ENCODE results near the gene CPNE4. TPM values are rescaled to one million over a fixed set of nuclear protein-coding genes. Genes with fewer than 3 reads are reported as not detected.

The CPNE4 gene
- polyA plus RNA-seq, 4 donors = 0.35 to 0.82 (median 0.51) TPM

DNA sequence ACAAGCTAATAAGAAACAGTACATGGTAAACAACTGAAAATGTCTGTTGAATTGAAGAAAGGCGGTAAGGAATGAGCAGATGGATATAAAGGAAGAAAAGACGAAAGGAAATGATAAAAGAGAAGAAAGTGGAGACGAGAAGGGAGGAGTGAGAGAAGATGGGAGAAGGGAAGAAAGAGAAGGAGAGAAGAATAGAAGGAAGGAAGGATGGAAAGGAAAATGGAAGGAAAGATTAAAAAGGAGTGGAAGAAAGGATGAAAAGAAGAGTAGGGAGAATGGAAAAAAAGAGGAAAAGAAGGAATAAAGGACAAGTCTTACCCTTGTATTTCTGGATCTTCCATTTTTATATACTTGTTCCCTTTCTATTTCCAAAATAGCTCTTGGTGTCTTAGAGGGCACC is 17.7 kb downstream of the CPNE4 start:
- DNase-seq (ENCODE audit: low read depth in 4 of 4, low spot score in 2 of 4) = no peak

DNA sequence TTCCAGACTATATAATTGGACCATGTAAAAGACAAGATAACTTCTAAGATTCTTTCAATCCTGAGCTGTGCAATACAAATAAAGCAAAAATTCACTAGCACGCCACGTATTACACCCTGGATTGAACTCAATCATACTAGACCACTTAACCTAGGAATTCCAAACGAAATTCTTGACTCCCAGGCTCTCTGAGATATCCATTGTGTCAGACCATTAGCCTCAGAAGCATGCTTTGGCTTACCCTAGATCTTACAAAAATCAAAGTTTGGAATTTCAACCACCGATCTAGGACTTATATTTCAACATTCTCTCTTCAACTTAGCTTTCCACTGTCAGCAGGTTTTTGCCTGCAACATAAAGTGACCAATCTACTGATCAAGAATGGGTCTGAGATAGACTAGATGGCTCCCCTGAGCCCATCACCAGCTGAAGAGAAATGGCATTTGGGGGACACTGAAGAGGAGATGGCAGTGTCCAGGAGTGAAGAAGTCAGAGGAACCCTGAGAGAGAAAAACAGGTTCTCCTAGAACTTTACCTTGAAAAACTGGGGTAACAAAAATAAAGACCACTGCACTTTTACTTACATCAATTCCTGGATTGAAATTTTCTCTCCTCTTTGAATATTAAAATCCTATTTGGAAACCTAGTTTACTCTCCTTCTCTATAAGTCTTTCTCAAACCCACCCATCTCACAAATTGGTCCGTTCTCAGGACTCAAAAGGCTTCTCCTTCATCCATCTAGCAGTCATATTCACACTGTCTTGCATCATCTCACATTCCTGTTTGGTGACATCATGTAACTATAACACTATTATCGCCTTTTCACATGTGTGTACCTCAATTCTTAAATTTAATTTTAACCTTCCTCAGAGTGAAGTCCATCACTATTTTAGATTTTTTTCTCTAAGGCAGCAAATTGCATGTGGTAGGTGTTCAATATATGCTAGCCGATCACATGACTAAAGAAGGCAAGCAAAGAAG is 18.5 kb downstream of the CPNE4 start:
- no peak for DNase-seq (ENCODE audit: low read depth in 4 of 4, low spot score in 2 of 4)

DNA sequence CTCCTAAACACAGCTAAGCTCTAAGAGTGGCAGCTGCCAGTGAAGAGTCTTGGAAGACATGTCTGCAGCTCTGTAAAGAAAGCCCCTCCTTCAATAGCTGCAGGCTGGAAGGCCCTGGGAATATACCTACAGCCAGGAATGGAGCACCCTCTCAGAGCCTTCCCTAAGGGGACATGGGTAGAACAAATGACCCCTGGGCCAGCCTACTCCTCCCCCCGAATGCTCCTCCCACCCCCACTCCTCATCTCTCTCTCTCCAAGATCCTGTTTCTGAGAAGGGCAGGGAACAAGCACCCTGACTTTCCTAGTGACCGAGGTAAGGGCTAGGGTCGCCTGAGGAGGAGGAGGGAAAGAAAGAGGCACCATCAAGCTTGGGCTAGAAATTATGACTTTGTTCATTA is 20.7 kb downstream of the CPNE4 start:
- DNase-seq (ENCODE audit: low read depth in 4 of 4, low spot score in 2 of 4) = no peak

GRCh38 chr3:132009241-132009640 is 25.6 kb downstream of the CPNE4 start:
- no peak for DNase-seq (ENCODE audit: low read depth in 4 of 4, low spot score in 2 of 4)

DNA sequence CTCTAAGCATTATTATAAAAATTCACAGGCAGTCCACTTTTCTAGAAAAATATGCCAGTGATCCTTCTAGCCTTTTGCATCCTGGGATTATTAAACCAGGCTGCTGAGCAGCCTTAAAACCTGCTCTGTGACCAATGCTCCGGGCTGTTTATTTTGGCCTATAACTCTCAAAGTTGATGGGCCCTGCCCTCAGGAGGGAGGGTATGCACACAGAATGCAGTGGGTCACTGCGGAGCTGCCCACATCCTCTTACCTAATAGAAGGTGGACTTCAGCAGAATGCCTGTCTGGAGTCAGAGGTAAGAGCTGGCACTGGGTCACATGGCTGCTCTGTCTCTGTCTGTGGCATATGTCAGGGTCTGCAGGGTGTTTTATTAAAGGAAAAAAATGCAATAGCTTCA is 26.0 kb downstream of the CPNE4 start:
- DNase-seq (ENCODE audit: low read depth in 4 of 4, low spot score in 2 of 4) = no peak

- DNase-seq (ENCODE audit: low read depth in 4 of 4, low spot score in 2 of 4) = no peak
Measured at GRCh38 chr3:132007617-132008016, 27.2 kb downstream of the CPNE4 start.

- DNase-seq (ENCODE audit: low read depth in 4 of 4, low spot score in 2 of 4) = no peak
Measured at GRCh38 chr3:132006605-132007204, 28.1 kb downstream of the CPNE4 start.

DNA sequence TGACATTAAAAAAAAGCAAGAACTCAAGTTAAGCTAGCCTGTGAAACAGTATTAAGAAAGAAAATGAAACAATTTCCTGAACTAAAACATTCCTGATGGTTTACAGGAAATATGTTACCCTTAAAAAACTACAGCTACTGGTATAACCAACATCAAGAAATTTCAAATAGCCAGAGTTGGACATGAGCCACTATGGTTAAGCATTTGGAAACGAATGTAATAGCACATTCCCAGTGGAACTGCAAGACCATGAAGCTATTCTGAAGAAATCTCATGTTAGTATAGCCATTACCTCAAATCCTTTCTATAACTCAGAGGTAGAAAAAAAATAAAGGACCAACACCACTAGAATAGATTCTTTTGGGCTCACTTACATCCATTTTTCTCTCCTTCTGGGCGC is 30.2 kb downstream of the CPNE4 start:
- DNase-seq (ENCODE audit: low read depth in 4 of 4, low spot score in 2 of 4) = no peak

- no peak for DNase-seq (ENCODE audit: low read depth in 4 of 4, low spot score in 2 of 4)
Measured at GRCh38 chr3:132003685-132004084, 31.1 kb downstream of the CPNE4 start.

GRCh38 chr3:132001999-132002398 is 32.8 kb downstream of the CPNE4 start:
- DNase-seq (ENCODE audit: low read depth in 4 of 4, low spot score in 2 of 4) = no peak

DNA sequence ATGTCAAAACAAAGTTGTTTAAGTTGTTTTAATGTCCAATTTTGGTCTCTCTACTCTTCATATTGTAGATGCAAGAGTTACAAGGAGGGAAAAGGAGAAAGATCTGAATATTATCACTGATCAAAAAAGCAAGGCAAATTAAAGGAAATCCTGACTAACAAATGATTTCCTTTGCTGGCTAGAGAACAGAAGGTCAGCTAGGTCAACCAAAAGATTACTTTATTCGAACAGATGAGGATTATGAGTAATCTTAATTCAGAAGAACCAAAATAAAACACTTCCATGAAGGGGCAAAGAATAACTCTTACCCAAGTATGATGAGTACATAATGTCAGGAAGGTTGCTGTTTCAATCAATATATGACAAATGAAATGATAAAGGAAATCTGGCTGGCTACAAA is 33.8 kb downstream of the CPNE4 start:
- DNase-seq (ENCODE audit: low read depth in 4 of 4, low spot score in 2 of 4) = no peak

DNA sequence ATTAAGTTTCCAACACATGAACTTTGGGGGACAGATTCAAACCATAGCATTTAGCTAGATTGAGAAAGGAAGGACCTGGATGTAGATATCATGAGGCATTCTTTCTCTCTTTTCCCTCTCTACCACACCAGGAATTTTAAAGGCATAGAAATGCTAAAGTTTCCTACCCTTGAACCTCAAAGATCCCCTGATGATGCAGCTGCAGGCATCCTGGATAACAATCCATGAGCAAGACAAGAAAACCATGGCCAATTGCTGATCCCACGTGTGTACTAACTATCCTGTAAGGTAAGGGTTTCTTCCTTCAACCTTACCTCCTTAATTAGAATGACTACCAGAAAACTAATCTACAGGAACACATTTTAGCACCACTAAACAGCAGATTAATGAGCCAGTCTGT is 36.8 kb downstream of the CPNE4 start:
- DNase-seq (ENCODE audit: low read depth in 4 of 4, low spot score in 2 of 4) = no peak

GRCh38 chr3:131995891-131996290 is 38.9 kb downstream of the CPNE4 start:
- DNase-seq (ENCODE audit: low read depth in 4 of 4, low spot score in 2 of 4) = no peak

GRCh38 chr3:131989318-131989717 is 45.5 kb downstream of the CPNE4 start:
- DNase-seq (ENCODE audit: low read depth in 4 of 4, low spot score in 2 of 4) = no peak

DNA sequence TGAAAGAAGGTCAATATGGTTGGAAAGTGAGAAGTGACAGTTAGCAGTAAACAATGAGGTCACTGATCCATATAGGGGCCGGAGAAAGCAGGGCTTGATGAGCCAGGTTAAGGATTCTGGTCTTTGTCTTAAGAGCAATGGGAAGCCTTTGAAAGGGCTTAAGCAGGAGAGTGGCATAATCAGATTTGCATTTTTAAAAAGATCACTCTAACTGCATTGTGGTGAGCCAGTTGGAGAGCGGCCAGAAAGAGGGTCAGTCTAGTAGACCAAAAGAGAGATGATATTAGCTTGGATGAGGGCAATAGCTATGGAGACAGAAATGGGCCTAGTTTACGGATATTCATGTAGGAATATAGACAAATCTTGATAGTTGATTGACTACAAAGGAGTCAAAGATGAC is 46.6 kb downstream of the CPNE4 start:
- no peak for DNase-seq (ENCODE audit: low read depth in 4 of 4, low spot score in 2 of 4)

DNA sequence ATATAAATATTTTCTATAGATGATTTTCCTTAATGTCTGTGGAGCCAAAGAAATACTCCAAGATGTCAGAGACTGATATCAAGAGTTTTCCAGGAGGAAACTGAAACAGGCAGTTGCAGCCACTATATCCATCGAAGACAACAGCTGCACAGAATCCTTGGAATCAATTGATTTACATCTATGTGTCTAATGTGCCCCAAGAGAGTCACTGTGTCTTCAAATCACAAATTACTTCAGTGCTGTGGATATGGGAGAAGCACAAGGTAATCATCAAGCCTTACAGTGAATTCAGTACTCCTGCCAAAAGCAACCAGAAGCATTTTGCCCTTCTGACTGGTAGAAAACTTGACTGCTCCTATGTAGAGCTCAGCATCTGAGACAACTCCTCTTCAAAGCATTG is 51.1 kb downstream of the CPNE4 start:
- DNase-seq (ENCODE audit: low read depth in 4 of 4, low spot score in 2 of 4) = no peak

DNA sequence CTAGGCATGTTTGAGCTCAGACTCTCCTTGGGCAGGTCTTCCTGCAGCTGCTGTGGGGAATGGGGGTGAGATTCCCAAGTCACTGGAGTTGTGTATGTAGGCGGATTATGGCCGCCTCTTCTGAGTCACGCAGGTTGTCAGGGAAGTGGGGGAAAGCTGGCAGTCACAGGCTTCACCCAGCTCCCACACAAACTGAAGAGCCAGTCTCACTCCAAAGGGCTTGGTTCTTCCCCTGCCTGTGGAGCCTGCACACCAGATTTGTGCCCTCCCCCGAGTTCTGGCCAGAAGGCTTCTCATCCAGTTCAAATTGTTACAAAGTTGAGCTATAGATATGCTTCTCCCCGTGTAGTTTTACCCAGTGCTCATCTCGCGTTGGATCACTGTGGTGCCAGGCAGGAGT is 53.5 kb downstream of the CPNE4 start:
- DNase-seq (ENCODE audit: low read depth in 4 of 4, low spot score in 2 of 4) = no peak

DNA sequence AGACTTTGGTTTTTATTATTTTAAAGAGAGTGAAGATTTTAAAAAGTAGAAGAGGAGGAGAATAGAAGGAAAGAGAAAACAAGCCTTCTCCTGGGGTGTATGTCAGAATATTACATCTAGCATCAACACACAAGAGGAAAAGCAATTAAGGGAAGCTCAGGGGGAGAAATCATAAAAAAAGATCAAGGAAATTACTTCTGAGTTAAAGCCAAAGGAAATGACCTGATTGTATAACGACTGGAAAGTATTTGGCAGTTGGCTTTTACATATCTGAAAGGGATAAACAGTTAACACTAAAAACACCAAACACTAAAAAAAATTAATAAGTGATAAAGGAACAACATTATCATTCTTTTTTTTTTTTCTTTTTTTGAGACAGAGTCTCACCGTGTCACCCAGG is 58.4 kb downstream of the CPNE4 start:
- DNase-seq (ENCODE audit: low read depth in 4 of 4, low spot score in 2 of 4) = no peak

DNA sequence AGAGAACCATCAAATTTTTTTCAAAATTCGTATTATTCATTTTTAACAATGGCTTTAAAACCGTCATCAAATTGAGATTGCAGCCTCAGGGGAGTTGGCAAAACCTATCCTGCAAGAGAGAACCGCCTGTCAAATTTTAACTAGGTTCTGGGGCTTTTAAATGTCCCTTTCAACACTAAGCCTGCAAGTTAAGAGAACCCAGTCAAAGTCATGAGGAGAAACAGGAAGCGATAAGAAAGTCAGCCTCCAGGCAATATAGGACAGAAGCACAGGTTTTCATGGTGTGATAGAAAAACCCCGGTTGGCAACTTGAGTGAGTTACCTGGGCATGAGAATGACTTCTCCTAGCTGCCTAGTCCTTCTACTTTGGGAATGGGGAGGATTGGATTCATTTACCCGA is 59.8 kb downstream of the CPNE4 start:
- no peak for DNase-seq (ENCODE audit: low read depth in 4 of 4, low spot score in 2 of 4)

- no peak for DNase-seq (ENCODE audit: low read depth in 4 of 4, low spot score in 2 of 4)
Measured at GRCh38 chr3:131973731-131974130, 61.1 kb downstream of the CPNE4 start.

DNA sequence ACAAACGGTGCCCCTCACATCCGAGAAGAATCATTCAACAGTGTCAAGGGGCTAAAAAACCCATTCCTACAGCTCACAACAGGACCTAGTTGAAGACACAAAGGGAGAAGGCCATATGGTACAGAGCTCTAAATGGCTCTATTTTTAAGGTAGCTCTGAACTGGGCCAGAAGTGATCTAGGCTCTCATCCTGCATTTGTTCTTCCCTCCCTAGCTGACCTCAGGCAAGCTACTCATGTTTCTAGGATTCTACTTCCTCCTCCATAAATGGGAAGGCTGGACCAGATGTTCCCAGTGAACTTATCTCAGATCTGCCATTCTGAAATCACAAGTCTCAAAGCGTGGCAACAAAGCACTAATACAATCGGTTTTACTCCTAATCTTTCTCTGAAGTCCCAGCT is 62.3 kb downstream of the CPNE4 start:
- DNase-seq (ENCODE audit: low read depth in 4 of 4, low spot score in 2 of 4) = no peak

DNA sequence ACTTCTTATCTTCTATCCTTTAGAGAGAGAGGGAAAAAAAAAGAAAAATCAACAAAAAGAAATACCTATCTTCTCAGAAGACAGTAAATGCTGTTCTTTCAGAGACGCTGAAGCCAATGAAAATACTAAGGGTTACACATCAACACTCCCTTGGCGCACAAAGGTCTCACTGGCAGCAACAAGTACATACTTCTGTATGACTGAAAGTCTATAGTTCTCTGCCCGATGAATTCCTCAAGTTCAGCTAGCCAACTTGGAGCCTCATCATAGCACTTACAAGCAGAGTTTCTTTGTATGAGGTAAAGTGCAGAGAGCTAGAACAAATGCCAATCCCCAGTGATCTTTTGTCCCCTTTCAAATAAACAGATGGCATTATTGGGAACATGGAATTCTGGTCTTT is 62.7 kb downstream of the CPNE4 start:
- DNase-seq (ENCODE audit: low read depth in 4 of 4, low spot score in 2 of 4) = no peak

All from left renal cortex interstitium (tissue), 4 donors.